Stromal cell of bone marrow (primary cell): ENCODE results near the gene ARFGEF2.
A peak's percentile ranks its signal among the peaks of the same experiment; 100 is the strongest.
"Not testable (repeated sequence)": the region's sequence is repeated elsewhere in the genome, so short reads cannot be mapped to it uniquely, and the experiment has no call there.

ENCODE experiments used
- DNase-seq: peaks from one replicate; pipeline ENCODE4 v3.0.0-alpha.2; 2012; ENCODE audit warnings: low read depth

ARFGEF2 gene

GRCh38 chr20:48921168-48921882 lies at the start of gene ARFGEF2:
Gene ARFGEF2 (plus strand): TSS chr20:48921711. CDS start chr20:48921890, 179 bp downstream.
- peak; percentile 82 for DNase-seq

- no peak for DNase-seq
These were observed 46.1 kb upstream of the ARFGEF2 start for GRCh38 chr20:48875233-48875913.

- DNase-seq: peak; percentile 31
These were observed 45.6 kb upstream of the ARFGEF2 start for GRCh38 chr20:48875914-48876240.

DNA sequence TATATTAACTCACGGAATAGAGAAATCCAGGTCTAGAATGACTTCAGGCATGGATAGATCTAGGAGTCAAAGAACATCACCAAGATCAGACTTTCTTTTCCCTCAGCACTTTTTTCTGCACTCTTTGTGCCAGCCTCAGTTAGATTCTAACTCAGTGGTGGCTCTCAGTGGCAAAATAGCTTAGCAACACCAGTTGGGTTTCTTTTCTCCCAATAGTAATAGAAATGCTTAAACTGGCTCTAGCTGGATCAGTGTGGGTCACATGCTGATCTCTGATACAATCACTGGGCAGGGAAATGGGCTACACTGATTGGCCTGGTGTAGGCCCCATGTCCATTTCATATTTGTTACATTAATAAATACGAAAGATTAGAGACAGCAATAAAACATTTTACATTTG lies 44.2 kb upstream of the ARFGEF2 start:
- peak; percentile 26 for DNase-seq

- no peak for DNase-seq
These were observed 42.8 kb upstream of the ARFGEF2 start for GRCh38 chr20:48878534-48879248.

DNA sequence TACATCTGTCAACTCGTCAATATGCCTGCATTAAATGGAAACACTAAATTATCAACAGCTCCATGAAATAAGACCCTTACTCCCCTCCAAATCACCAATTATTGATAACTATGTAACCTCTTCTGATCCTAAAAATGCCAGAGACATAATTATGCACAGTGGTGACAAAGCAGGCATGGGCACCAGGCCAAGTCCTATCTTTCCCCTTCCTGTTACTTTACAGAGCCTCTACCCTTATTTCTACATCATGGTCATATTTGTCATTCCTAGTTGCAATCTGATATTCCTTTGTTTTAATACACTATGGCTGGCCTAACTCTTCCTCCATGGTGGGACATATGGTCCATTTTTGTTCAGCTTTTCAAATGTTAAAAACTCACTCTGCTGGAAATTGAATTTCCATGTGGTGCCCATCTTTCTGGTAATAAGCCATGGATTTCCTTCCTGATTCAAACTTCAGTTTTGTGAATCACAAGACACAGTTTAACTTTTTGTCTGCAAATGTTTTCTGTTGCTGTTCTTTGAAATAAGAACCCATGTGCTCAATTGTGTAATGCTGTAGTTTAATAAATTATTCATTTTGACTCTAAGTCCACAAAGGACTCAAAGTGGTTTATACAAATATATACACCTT lies 41.8 kb upstream of the ARFGEF2 start:
- no peak for DNase-seq

GRCh38 chr20:48880331-48880730 lies 41.2 kb upstream of the ARFGEF2 start:
- DNase-seq: no peak

DNA sequence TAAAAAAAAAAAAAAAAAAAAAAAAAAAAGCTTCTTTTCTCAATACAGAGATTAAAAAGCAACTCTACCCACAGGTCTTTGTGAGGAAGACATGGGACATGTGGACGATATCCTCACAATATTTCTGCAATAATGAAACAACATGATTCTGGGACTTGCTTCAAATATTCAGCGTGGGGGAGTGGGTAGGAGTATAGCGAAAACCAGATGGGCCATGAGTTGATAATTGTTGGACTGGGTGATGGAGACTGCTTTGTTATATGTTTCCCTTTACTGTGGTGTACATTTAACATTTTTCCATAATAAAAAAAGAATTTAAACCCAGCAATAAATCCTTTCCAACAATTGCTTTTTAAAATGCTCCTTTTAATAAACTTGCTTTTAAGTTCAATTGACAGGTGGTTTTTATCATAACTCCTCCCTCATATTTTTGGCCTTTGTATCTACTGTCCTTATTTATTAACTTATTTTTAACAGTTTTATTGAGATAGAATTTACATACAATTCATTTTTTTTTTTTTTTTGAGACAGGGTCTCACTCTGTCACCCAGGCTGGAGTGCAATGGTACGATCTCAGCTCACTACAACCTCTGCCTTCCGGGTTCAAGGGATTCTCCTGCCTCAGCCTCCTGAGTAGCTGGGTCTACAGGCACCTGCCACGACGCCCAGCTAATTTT lies 40.4 kb upstream of the ARFGEF2 start:
- no peak for DNase-seq

DNA sequence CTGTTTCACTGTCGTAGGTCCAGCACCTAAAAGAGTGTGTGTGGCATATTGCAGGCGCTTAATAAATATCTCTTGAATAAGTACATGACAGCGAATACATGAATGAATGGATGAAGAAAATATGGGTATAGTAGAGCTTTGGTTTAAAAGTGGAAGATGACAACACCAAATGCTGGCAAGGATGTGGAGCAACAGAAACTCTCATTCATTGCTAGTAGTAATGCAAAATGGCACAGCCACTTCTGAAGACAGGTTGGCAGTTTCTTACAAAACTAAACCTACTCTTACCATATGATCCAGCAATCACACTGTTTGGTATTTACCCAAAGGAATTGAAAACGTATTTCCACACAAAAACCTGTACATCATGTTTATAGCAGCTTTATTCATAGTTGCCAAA lies 36.3 kb upstream of the ARFGEF2 start:
- DNase-seq: no peak

GRCh38 chr20:48886194-48886593 lies 35.3 kb upstream of the ARFGEF2 start:
- no peak for DNase-seq

DNA sequence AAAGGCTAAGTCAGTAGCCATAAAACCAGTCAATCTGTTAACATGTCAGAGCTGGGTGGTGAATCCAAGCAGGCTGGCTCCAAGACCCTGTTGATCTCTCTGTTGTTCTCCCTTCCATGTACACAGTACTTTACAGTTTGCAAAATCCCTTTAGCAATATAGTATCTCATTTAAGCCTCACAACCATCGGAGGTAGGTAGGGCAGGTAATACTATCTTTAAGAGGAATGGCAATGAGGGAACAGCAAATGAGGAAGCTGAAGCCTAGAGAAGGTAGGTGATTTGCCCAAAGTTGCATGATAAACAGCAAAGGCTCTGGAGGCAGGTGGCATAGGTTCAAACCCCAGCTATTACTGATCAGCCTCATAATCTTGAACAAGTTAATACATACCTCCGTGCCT lies 34.7 kb upstream of the ARFGEF2 start:
- no peak for DNase-seq

GRCh38 chr20:48888517-48888916 lies 33.0 kb upstream of the ARFGEF2 start:
- not testable (repeated sequence) for DNase-seq

- DNase-seq: no peak
These were observed 32.2 kb upstream of the ARFGEF2 start for GRCh38 chr20:48889140-48889790.

DNA sequence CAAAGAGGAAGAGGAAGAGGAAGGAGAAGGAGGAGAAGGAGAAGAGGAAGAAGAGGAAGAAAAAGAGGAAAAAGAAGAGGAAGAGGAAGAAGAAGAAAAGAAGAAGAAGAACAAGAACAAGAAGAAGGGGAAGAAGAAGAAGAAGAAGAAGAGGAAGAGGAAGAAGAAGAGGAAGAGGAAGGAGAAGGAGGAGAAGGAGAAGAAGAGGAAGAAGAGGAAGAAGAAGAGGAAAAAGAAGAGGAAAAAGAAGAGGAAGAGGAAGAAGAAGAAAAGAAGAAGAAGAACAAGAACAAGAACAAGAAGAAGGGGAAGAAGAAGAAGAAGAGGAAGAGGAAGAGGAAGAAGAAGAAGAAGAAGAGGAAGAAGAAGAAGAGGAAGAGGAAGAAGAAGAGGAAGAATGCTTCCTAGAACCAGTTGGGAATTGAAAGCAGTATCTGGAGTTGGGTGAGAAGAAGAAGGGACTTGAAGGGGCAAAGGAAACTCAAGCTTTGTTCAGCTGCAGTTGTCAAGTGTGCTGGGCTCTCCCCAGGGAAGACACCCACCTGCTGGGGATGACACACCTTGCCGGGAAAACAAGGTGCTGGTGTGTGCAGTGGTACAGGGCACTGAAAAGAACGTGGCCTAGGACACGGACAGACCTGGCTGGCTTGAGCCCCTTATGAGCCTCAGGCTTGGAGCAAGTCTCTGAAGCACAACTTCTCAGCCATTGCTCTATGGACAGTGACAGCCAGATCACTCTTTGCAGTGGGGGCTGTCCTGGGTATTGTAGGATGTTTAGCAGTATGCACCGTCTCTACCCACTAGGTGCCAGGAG lies 30.1 kb upstream of the ARFGEF2 start:
- DNase-seq: no peak

DNA sequence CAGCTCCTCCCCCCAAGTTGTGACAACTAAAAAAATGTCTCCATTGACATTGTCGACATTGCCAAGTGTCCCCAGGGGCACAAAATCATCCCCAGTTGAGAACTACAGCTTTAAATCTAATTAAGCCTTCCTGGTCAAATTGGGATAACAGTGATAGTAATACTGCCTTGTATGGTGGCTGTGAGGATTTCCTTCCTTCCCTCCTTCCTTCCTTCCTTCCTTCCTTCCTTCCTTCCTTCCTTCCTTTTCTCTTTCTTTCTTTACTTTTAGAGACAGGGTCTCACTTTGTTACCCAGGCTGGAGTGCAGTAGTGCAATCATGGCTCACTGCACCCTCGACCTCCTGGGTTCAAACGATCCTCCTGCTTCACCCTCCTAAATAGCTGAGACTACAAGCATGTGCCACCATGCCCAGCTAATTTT lies 29.5 kb upstream of the ARFGEF2 start:
- DNase-seq: no peak

DNA sequence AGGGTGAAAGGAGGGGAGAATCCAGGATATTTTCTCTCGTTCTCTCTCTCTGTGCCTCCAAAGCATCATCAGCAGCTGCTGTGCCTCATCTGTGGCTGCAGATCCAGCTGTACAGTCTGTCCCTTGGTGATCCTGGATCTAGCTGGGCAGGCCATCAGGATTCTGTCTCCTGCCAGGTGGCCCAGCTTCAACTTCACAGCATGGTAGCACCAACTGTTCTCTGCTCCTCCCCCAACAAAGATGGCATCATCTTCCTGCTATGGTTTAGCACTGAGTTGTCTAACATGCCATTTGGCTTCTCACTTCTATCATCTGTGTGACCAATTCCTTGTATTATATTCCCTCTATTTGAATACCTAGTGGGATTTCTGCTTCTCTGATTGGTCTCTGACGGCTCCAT lies 28.6 kb upstream of the ARFGEF2 start:
- no peak for DNase-seq

- no peak for DNase-seq
These were observed 28.1 kb upstream of the ARFGEF2 start for GRCh38 chr20:48893374-48893773.

DNA sequence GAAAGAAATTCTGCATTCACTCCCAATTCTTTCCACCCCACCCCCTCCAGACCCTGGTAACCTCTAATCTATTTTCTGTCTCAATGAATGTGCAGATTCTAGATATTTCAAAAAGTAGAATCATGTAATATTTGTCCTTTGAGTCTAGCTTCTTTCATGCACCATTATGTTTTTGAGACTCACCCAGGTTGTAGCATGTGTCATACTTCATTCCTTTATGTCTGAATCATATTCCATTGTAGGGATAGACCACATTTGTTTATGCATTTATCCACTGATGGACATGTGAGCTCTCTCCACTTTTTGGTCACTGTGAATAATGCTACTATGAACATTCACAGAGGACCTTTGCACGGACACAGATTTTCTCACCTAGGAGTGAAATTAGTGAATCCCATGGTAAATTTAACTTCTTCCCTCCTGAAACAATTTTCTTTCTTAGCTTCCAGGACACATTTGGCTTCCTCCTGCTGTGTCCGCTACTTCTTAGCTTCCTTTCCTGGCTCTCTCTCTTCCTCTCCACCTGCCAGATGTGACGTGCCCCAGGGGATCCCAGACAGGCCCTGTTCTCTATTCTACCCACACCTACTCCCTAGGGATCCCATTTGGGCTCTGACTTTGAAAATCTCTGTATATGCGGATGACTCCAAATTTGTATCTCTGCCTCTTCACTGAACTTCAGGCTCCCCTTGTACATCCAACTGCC lies 24.1 kb upstream of the ARFGEF2 start:
- peak; percentile 75 for DNase-seq

DNA sequence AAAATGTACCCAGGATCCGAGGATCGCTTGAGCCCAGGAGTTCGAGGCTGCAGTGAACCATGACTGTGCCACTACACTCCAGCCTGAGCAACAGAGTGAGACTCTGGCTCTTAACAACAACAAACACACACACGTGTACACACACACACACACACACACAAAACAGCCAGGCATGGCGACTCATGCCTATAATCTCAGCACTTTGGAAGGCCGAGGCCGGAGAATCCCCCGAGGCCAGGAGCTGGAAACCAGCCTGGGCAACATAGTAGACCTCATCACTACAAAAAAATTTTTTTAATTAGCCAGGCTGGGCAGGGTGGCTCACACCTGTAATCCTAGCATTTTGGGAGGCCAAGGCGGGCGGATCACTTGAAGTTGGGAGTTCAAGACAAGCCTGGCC lies 23.3 kb upstream of the ARFGEF2 start:
- no peak for DNase-seq

DNA sequence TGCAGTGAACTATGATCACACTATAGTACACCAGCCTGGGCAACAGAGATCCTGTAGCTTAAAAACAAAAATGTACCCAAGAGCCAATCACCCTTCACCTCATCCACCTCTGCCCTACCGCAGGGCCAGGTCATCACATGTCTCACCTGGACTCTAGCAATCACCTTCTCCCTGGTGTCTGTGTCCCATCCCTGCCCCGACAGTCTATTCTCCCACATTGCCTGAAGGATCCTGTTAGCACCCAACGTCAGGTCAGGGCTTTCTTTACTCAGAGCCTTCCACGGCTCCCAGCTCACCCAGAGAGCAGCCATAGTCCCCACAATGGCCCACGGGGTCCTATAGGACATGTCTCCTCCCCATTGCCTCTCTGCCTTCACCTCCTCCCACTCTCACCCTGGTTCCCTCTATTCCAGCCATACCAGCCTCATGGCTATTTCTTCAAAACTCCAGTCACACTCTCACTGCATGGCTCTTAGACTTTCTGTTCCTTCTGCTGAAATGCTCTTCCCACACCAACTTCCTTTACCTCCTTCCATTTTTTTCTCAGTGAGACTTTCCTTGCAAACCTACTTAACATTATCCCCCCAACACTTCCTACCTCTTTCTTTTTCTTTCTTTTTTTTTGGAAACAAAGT lies 22.5 kb upstream of the ARFGEF2 start:
- no peak for DNase-seq
